IPS-NIHi11 (cell line): ENCODE data around the gene RRP8.

Experiments
- DNase-seq: peaks from one replicate; pipeline ENCODE4 v3.0.0; 2012; ENCODE audit warnings: mixed read lengths, low spot score

RRP8 gene

GRCh38 chr11:6599881-6600390 lies 3.5 kb downstream of the RRP8 start:
- DNase-seq = no peak

GRCh38 chr11:6599449-6599848 lies 4.0 kb downstream of the RRP8 start:
- DNase-seq = no peak

- DNase-seq = no peak
These were observed 4.9 kb downstream of the RRP8 start for GRCh38 chr11:6598555-6598954.

- no peak for DNase-seq
These were observed 7.1 kb downstream of the RRP8 start for GRCh38 chr11:6596239-6596877.

- no peak for DNase-seq
These were observed 9.2 kb downstream of the RRP8 start for GRCh38 chr11:6594142-6594768.

GRCh38 chr11:6588018-6588417 lies 15.4 kb downstream of the RRP8 start:
- no peak for DNase-seq

- DNase-seq = no peak
These were observed 16.0 kb downstream of the RRP8 start for GRCh38 chr11:6587360-6587953.

- no peak for DNase-seq
These were observed 16.7 kb downstream of the RRP8 start for GRCh38 chr11:6586434-6587359.

- no peak for DNase-seq
These were observed 18.9 kb downstream of the RRP8 start for GRCh38 chr11:6584528-6584927.

GRCh38 chr11:6583584-6583983 lies 19.8 kb downstream of the RRP8 start:
- DNase-seq = no peak

GRCh38 chr11:6579681-6580080 lies 23.7 kb downstream of the RRP8 start:
- DNase-seq = no peak

- DNase-seq = no peak
These were observed 25.3 kb downstream of the RRP8 start for GRCh38 chr11:6578134-6578533.

GRCh38 chr11:6576471-6577373 lies 26.7 kb downstream of the RRP8 start:
- no peak for DNase-seq

GRCh38 chr11:6574816-6575715 lies 28.4 kb downstream of the RRP8 start:
- DNase-seq = no peak

- DNase-seq = no peak
These were observed 31.2 kb downstream of the RRP8 start for GRCh38 chr11:6572215-6572614.

GRCh38 chr11:6571434-6572008 lies 31.9 kb downstream of the RRP8 start:
- DNase-seq = no peak

- DNase-seq = no peak
These were observed 32.6 kb downstream of the RRP8 start for GRCh38 chr11:6570691-6571427.

- no peak for DNase-seq
These were observed 33.7 kb downstream of the RRP8 start for GRCh38 chr11:6569706-6570105.
